HepG2 (cell line): ENCODE results near the gene GRAMD1A. TPM values are rescaled to one million over a fixed set of nuclear protein-coding genes. Genes with fewer than 3 reads are reported as not detected.
A peak's percentile ranks its signal among the peaks of the same experiment; 100 is the strongest.

Source experiments
- BORCS8-MEF2B ChIP-seq: sonication (generic); formaldehyde crosslinking; IDR thresholded peaks from 2 replicates; pipeline ENCODE4 v1.8.0; 2022; ENCODE audit warnings: mild to moderate bottlenecking, missing genetic modification reagents
- CCDC6 ChIP-seq: sonication (generic); formaldehyde crosslinking; IDR thresholded peaks from 2 replicates; pipeline ENCODE4 v1.8.1; 2022; ENCODE audit warnings: mild to moderate bottlenecking, missing genetic modification reagents, moderate library complexity
- GABPB1 ChIP-seq: IDR thresholded peaks from 2 replicates; pipeline ENCODE4 v1.6.1; 2016; ENCODE audit warnings: mild to moderate bottlenecking, missing genetic modification reagents, moderate library complexity, missing compliant biosample characterization
- GATAD1 ChIP-seq: IDR thresholded peaks from 2 replicates; pipeline ENCODE4 v1.6.1; 2016; ENCODE audit warnings: missing genetic modification reagents, missing compliant biosample characterization
- HNRNPH1 ChIP-seq: fragments of 200-400 bp; formaldehyde crosslinking; optimal IDR thresholded peaks from 2 replicates; pipeline ENCODE3; 2017; ENCODE audit warnings: mild to moderate bottlenecking, low read depth, low read length
- IRF2 ChIP-seq: IDR thresholded peaks from 2 replicates; pipeline ENCODE4 v1.6.1; 2018; ENCODE audit warnings: missing genetic modification reagents, missing compliant biosample characterization
- KLF12 ChIP-seq: sonication (generic); formaldehyde crosslinking; IDR thresholded peaks from 2 replicates; pipeline ENCODE4 v1.4.0; 2020; ENCODE audit warnings: missing genetic modification reagents, borderline replicate concordance
- NAIF1 ChIP-seq: sonication (generic); formaldehyde crosslinking; IDR thresholded peaks from 2 replicates; pipeline ENCODE4 v1.5.0; 2020; ENCODE audit warnings: mild to moderate bottlenecking, missing genetic modification reagents, borderline replicate concordance
- PATZ1 ChIP-seq: sonication (generic); formaldehyde crosslinking; IDR thresholded peaks from 2 replicates; pipeline ENCODE4 v1.4.0; 2020; ENCODE audit warnings: missing genetic modification reagents
- RELA ChIP-seq: sonication (generic); formaldehyde crosslinking; IDR thresholded peaks from 2 replicates; pipeline ENCODE4 v1.4.0; 2020; ENCODE audit warnings: missing genetic modification reagents
- RORA ChIP-seq: sonication (generic); formaldehyde crosslinking; IDR thresholded peaks from 2 replicates; pipeline ENCODE4 v1.5.0; 2020; ENCODE audit warnings: mild to moderate bottlenecking, missing genetic modification reagents, moderate library complexity
- ZFY ChIP-seq: sonication (generic); formaldehyde crosslinking; IDR thresholded peaks from 2 replicates; pipeline ENCODE4 v1.4.0; 2020; ENCODE audit warnings: missing genetic modification reagents
- ZNF660 ChIP-seq: sonication (generic); formaldehyde crosslinking; IDR thresholded peaks from 2 replicates; pipeline ENCODE4 v1.5.1; 2020; ENCODE audit warnings: mild to moderate bottlenecking, low read depth, missing genetic modification reagents, borderline replicate concordance
- ZNF75D ChIP-seq: sonication (generic); formaldehyde crosslinking; IDR thresholded peaks from 2 replicates; pipeline ENCODE4 v1.8.1; 2023; ENCODE audit warnings: missing genetic modification reagents, mild to moderate bottlenecking, borderline replicate concordance
- ZZZ3 ChIP-seq: sonication (generic); formaldehyde crosslinking; IDR thresholded peaks from 2 replicates; pipeline ENCODE4 v1.4.0; 2020; ENCODE audit warnings: missing genetic modification reagents, mild to moderate bottlenecking, borderline replicate concordance
- polyA plus RNA-seq, 8 experiments: library from polyadenylated mRNA; depleted of rRNA in 3 of 8; stranded (reverse) in 7 of 8; unstranded in 1 of 8; fragments of >200 nt; fragmentation: Illumina TruSeq in 4 of 8; extraction: Trizol in 4 of 8; gene quantifications; 2 replicates each; pipeline versions ENCODE4 v1.2.1 to v1.2.3, GENCODE V29; 2011 to 2016; ENCODE audit warnings: low read depth in 4 of 8, missing spikeins in 1 of 8, mixed read lengths in 1 of 8; ENCODE audit not compliant: insufficient read depth in 1 of 8
- total RNA-seq, 5 experiments: library from RNA; depleted of rRNA; stranded (reverse); fragments of >200 nt; fragmentation: Illumina TruSeq; extraction: Trizol; gene quantifications; 2 replicates each; pipeline ENCODE4 v1.2.3, GENCODE V29; 2016; ENCODE audit warnings: low read depth in 1 of 5
- TF ChIP-seq, protein P1 (sequence below): sonication (generic); formaldehyde crosslinking; IDR thresholded peaks from 2 replicates; pipeline ENCODE4 v1.9.0; 2022; ENCODE audit warnings: missing genetic modification reagents, mild to moderate bottlenecking, borderline replicate concordance
- TF ChIP-seq, protein P2 (sequence below): sonication (generic); formaldehyde crosslinking; IDR thresholded peaks from 2 replicates; pipeline ENCODE4 v1.8.1; 2023; ENCODE audit warnings: mild to moderate bottlenecking, missing genetic modification reagents

The GRAMD1A gene
- total and polyA plus RNA-seq, 2 of the 13 experiments (the other 11 are each of a cell fraction or from before 2014, with no cell fraction given), result 14.7 to 181 TPM

DNA sequence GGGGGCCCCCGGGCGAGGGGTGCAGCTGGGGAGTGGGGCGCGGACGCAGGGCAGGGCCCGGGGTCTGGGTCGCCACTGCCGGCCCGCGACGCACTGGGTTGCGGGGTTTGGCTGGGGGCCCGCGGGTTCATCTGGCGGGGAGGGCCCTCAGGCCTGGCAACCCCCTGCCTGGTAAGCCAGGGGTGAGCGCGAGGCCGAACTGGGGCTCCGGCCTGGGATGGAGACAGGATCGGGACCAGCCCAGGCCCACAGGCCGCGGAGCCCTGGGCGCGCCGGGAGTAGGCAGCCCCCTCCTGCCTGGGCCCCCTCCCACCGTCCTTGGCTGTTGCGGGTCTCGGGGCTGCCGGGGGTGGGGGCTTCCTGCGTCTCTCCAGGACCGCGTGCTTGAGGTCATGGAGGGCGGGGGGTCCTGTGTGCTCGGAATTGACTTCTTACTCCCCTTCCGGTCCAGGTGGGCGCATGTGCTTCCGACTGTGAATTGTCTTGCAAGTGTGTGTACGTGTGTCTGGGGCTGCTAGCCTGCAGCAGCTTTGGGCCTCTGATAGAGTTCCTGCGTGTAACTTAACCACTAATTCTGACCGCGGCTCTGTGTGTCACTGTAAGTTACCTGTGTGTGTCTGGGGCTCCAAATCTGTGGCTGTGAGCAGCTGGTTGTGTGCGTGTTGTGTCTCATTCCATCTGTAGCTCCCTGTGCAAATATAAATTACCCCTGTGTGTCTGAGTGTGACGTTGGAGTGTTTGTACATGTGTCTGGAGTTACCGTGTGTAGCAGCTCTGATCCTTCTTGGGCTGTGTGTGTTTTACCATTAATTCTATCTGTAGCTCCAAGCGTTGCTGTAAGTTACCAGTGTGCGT is 751 bp downstream of the GRAMD1A start (continued):
- TF ChIP-seq PATZ1 (CRISPR knock-in tag) (peak; percentile 81), BORCS8-MEF2B (no peak), CCDC6 (CRISPR knock-in tag) (no peak), RELA (no peak), GATAD1 (CRISPR knock-in tag) (no peak), ZFY (CRISPR knock-in tag) (no peak; the same call in none of the 2 replicates), ZNF660 (CRISPR knock-in tag) (no peak), KLF12 (CRISPR knock-in tag) (no peak), IRF2 (CRISPR knock-in tag) (no peak), GABPB1 (CRISPR knock-in tag) (peak; percentile 70), NAIF1 (CRISPR knock-in tag) (no peak), RORA (CRISPR knock-in tag) (no peak), HNRNPH1 (no peak), ZNF75D (CRISPR knock-in tag) (no peak), ZZZ3 (CRISPR knock-in tag) (no peak)
- TF ChIP-seq, protein P1, sequence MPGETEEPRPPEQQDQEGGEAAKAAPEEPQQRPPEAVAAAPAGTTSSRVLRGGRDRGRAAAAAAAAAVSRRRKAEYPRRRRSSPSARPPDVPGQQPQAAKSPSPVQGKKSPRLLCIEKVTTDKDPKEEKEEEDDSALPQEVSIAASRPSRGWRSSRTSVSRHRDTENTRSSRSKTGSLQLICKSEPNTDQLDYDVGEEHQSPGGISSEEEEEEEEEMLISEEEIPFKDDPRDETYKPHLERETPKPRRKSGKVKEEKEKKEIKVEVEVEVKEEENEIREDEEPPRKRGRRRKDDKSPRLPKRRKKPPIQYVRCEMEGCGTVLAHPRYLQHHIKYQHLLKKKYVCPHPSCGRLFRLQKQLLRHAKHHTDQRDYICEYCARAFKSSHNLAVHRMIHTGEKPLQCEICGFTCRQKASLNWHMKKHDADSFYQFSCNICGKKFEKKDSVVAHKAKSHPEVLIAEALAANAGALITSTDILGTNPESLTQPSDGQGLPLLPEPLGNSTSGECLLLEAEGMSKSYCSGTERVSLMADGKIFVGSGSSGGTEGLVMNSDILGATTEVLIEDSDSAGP, result no peak
- TF ChIP-seq, protein P2, sequence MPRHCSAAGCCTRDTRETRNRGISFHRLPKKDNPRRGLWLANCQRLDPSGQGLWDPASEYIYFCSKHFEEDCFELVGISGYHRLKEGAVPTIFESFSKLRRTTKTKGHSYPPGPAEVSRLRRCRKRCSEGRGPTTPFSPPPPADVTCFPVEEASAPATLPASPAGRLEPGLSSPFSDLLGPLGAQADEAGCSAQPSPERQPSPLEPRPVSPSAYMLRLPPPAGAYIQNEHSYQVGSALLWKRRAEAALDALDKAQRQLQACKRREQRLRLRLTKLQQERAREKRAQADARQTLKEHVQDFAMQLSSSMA (CRISPR knock-in tag), result no peak
